Nephron (organoid): Measurements from ENCODE around the gene KRT9.
"Not testable (repeated sequence)": the region's sequence is repeated elsewhere in the genome, so short reads cannot be mapped to it uniquely, and the experiment has no call there.

Experiments used
- H3K27ac Mint-ChIP-seq, 3 experiments: 2 replicates each; pipeline ENCODE4 v1.8.0; 2020; ENCODE audit warnings: mixed read lengths in 3 of 3, mild to moderate bottlenecking in 2 of 3, moderate library complexity in 1 of 3
- H3K27me3 Mint-ChIP-seq: 2 replicates; pipeline ENCODE4 v1.8.0; 2021; ENCODE audit warnings: low read depth, mild to moderate bottlenecking, moderate library complexity, mixed read lengths
- H3K36me3 Mint-ChIP-seq: 2 replicates; pipeline ENCODE4 v1.8.0; 2020; ENCODE audit warnings: low read depth, mixed read lengths
- H3K4me1 Mint-ChIP-seq: 2 replicates; pipeline ENCODE4 v1.8.0; 2020; ENCODE audit warnings: mixed read lengths
- H3K4me3 Mint-ChIP-seq, 3 experiments: 2 replicates each; pipeline ENCODE4 v1.8.0; 2020; ENCODE audit warnings: mild to moderate bottlenecking in 3 of 3, mixed read lengths in 3 of 3, moderate library complexity in 2 of 3
- H3K9me3 Mint-ChIP-seq: 2 replicates; pipeline ENCODE4 v1.8.0; 2020; ENCODE audit warnings: mixed read lengths
- TF ChIP-seq, protein P1 (sequence below), 3 experiments: fragments of 200-600 bp; sonication (generic); IDR thresholded peaks; one replicate each; pipeline ENCODE4 v1.5.0; 2021; ENCODE audit warnings: antibody characterized with exemption in 3 of 3; ENCODE audit not compliant: unreplicated experiment in 3 of 3

KRT9 gene

DNA sequence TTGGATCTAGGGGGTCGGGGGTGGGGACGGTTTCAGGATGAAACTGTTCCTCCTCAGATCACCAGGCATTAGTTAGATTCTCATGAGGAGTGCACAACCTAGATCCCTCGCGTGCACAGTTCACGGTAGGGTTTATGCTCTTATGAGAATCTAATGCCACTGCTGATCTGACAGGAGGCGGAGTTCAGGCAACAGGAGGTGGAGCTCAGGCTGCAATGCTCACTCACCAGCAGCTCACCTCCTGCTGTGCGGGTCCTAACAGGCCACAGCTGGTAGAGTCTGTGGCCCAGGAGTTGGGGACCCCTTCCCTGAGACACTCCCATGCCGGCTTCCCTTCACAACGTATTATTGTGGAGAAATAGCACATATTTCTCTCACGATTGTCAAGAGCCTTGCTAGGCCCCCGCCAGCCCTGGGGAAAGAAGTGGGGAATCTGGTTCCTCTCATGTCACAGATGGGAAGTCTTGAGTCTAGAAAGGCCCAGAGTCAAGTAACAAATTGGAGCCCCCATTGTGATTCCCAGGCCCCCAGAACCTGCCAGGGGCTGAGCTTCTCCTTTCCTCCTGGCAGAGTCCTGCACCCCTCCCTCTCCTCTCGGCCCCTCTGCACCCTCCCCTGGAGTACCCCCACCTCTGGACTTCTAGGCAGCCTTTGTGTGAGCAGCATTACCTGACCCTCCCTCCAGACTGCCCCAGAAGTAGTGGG lies 20.9 kb upstream of the KRT9 start:
- peaks cover 12% of the 10 kb centered on the region for H3K27me3 Mint-ChIP-seq
- TF ChIP-seq, protein P1, sequence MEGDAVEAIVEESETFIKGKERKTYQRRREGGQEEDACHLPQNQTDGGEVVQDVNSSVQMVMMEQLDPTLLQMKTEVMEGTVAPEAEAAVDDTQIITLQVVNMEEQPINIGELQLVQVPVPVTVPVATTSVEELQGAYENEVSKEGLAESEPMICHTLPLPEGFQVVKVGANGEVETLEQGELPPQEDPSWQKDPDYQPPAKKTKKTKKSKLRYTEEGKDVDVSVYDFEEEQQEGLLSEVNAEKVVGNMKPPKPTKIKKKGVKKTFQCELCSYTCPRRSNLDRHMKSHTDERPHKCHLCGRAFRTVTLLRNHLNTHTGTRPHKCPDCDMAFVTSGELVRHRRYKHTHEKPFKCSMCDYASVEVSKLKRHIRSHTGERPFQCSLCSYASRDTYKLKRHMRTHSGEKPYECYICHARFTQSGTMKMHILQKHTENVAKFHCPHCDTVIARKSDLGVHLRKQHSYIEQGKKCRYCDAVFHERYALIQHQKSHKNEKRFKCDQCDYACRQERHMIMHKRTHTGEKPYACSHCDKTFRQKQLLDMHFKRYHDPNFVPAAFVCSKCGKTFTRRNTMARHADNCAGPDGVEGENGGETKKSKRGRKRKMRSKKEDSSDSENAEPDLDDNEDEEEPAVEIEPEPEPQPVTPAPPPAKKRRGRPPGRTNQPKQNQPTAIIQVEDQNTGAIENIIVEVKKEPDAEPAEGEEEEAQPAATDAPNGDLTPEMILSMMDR (IDR thresholded peaks at IDR 0.05; ENCODE audit: unreplicated experiment in 3 of 3), result no peak

GRCh38 chr17:41589301-41589700 lies 17.4 kb upstream of the KRT9 start:
- H3K27ac Mint-ChIP-seq, result no peak overlapping the region
- TF ChIP-seq, protein P1 (IDR thresholded peaks at IDR 0.05; ENCODE audit: unreplicated experiment in 3 of 3), result no peak
- no peaks in the 10 kb centered on the region for H3K36me3 Mint-ChIP-seq
- H3K27me3 Mint-ChIP-seq, result peaks cover 8% of the 10 kb centered on the region
- H3K4me3 Mint-ChIP-seq, result no peak overlapping the region
- no peaks in the 10 kb centered on the region for H3K9me3 Mint-ChIP-seq
- peaks cover 6% of the 10 kb centered on the region for H3K4me1 Mint-ChIP-seq

More for the DNA sequence above, 20.9 kb upstream of the KRT9 start:
- no peak overlapping the region for H3K4me3 Mint-ChIP-seq
- no peak overlapping the region for H3K27ac Mint-ChIP-seq
- no peaks in the 10 kb centered on the region for H3K9me3 Mint-ChIP-seq
- H3K36me3 Mint-ChIP-seq, result no peaks in the 10 kb centered on the region
- H3K4me1 Mint-ChIP-seq, result peaks cover 6% of the 10 kb centered on the region

- TF ChIP-seq, protein P1 (IDR thresholded peaks at IDR 0.05; ENCODE audit: unreplicated experiment in 3 of 3), result no peak
- H3K4me3 Mint-ChIP-seq, result no peak overlapping the region
- no peak overlapping the region for H3K27ac Mint-ChIP-seq
- peaks cover 15% of the 10 kb centered on the region for H3K27me3 Mint-ChIP-seq
- H3K9me3 Mint-ChIP-seq, result no peaks in the 10 kb centered on the region
- H3K4me1 Mint-ChIP-seq, result no peaks in the 10 kb centered on the region
- H3K36me3 Mint-ChIP-seq, result no peaks in the 10 kb centered on the region
These were observed 16.4 kb upstream of the KRT9 start for GRCh38 chr17:41588126-41588810.

DNA sequence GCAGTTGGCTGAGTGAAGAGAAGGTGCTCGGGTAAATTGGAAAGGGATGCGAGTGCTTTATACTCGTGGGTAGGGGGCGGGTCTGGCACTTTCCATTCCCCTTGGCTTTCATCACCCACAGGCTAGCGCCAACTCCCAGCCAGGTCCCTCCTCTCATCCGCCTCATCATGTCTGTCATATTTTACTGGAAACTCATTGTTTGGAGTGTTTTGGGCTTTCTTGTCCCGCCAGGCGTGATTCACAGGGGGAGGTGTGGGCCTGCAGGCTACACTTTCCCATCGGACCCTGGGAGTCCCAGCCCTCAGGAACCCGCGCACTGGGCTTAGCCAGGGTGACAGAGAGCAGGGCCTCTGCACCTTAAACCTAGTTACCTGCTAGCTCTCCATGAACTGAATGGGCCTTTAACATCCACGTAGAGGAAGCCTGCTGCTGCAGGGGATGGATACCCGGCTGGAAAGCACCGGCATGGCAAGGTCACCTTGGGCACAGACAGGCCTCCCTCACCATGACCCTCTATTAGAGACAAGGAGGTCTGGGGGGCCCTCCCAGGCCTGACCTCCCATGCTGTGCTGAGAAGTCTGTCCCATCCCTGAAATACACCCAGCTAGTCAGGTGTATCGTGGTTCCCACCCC lies 15.1 kb upstream of the KRT9 start, which contains the start of gene KRT14:
KRT14 (minus strand) TSS at position 33 of the 633 bp plus-strand sequence. CDS start 61 bp downstream, outside the sequence.
- H3K36me3 Mint-ChIP-seq, result no peaks in the 10 kb centered on the region
- H3K27me3 Mint-ChIP-seq, result peaks cover 25% of the 10 kb centered on the region
- no peaks in the 10 kb centered on the region for H3K4me1 Mint-ChIP-seq
- no peaks in the 10 kb centered on the region for H3K9me3 Mint-ChIP-seq
- no peak within 1 kb of the TSS for H3K4me3 Mint-ChIP-seq
- TF ChIP-seq, protein P1 (IDR thresholded peaks at IDR 0.05; ENCODE audit: unreplicated experiment in 3 of 3), result no peak
- no peak within 1 kb of the TSS for H3K27ac Mint-ChIP-seq

DNA sequence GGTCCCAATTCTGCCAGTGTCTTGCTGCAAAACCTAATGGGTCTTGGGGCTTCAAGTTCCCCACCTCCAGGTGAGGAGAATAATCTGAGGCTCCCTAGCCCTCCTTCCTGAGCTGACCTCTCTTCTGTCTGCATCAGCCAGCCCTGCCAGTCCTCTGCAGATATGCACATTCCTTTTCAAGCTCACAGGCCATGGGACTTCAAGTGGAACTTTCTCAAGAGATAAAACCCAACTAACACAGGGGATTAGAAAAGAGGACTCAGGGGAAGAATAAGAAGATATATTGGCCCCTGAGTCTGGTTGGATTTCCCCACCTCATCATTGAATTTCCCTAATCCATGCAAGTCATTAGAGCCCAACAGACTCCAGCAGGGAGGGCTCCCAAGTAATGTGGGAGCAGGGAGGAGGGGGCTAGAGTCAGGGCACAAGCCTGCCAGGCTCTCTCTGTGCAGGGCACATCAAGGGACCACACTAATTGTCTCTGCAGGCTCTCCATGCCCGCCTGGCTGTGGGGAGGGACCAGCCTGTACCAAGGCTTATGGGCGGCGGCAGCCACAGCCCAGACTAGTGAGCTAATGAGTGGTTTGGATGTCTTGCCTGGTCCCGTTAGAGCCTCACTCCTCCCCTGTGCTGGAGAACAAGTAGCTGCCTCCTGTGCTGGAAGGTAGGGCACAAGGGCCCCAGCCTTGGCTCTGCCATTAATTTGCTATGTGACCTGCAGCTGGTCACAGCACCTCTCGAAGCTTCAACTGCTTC lies 13.6 kb upstream of the KRT9 start:
- no peak overlapping the region for H3K4me3 Mint-ChIP-seq
- no peaks in the 10 kb centered on the region for H3K36me3 Mint-ChIP-seq
- peaks cover 36% of the 10 kb centered on the region for H3K27me3 Mint-ChIP-seq
- no peaks in the 10 kb centered on the region for H3K4me1 Mint-ChIP-seq
- no peaks in the 10 kb centered on the region for H3K9me3 Mint-ChIP-seq
- TF ChIP-seq, protein P1 (IDR thresholded peaks at IDR 0.05; ENCODE audit: unreplicated experiment in 3 of 3), result no peak
- no peak overlapping the region for H3K27ac Mint-ChIP-seq

DNA sequence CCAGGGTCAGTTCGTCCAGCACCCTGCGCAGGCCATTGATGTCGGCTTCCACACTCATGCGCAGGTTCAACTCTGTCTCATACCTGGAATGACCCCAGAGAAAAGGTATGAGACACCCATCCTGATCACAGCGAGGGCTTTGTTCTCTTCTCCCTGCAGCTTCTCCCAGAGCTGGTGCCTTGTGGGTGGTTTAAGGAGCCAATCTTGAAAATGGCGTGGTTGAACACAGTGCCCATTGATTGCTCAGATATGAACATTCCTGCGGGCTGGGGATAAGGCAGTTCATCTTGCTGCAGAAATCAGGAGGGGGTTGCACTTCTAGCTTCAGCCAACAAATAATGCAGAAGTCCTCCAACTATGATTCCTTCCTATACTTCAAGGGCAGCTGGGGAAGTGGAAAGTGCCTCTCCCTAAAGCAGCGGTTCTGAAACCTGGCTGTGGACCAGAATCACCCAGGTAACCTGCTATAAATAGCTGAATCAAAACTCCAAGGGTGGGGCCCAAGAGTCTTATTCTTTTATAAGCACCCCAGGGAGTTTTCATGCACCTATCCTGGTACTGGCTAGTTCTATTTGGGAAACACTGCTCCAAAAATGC lies 12.6 kb upstream of the KRT9 start:
- H3K4me1 Mint-ChIP-seq, H3K36me3 Mint-ChIP-seq, H3K4me3 Mint-ChIP-seq, H3K27ac Mint-ChIP-seq, H3K9me3 Mint-ChIP-seq: not testable (repeated sequence)
- peaks cover 45% of the 10 kb centered on the region for H3K27me3 Mint-ChIP-seq
